T-cell (primary cell): ENCODE data around the gene LSAMP. TPM values are rescaled to one million over a fixed set of nuclear protein-coding genes. Genes with fewer than 3 reads are reported as not detected.

Experiments
- ATAC-seq, 4 experiments: fragments of 200-7000 bp in 3 of 4; fragments of 150-1000 bp in 1 of 4; cut with Tn5 transposase; replicated peaks in 1 of 4; 1 replicate in 3 of 4; 2 replicates in 1 of 4; pipeline ENCODE4 v1.10.0; 2021; ENCODE audit warnings: moderate library complexity in 3 of 4, mild to moderate bottlenecking in 2 of 4, moderate number of reproducible peaks in 1 of 4
- CTCF ChIA-PET, 2 donors: fragments of 300-600 bp; sonication (Branson Sonifier 250); formaldehyde crosslinking; loops; one replicate each; lab custom pipeline; 2022; ENCODE audit warnings: antibody characterized with exemption in 2 of 2; lab: Charles Lee
- POLR2A ChIA-PET, 2 donors: fragments of 300-600 bp; sonication (Branson Sonifier 250); formaldehyde crosslinking; loops; one replicate each; lab custom pipeline; 2022; ENCODE audit warnings: antibody characterized with exemption in 2 of 2; lab: Charles Lee
- DNase-seq, 35 experiments: peaks; one replicate each; pipeline versions ENCODE4 v3.0.0 to v3.0.0-alpha.2; 2013 to 2023
- H3K27ac ChIP-seq: one replicate; pipeline ENCODE4 v1.5.1; 2013; ENCODE audit warnings: low read length
- H3K27me3 ChIP-seq, 2 experiments: replicated peaks in 1 of 2; 1 replicate in 1 of 2; 2 replicates in 1 of 2; pipeline versions ENCODE4 v1.6.1 to v1.7.0; 2013; ENCODE audit warnings: low read length in 1 of 2, mixed read lengths in 1 of 2; ENCODE audit not compliant: control insufficient read depth in 2 of 2, insufficient read depth in 2 of 2; ENCODE audit errors: extremely low read depth in 1 of 2
- H3K36me3 ChIP-seq, 2 donors: 1 replicate in 1 of 2; 2 replicates in 1 of 2; pipeline versions ENCODE4 v1.6.1 to v1.7.0; 2013; ENCODE audit warnings: low read length in 1 of 2; ENCODE audit not compliant: control insufficient read depth in 2 of 2, insufficient read depth in 1 of 2; ENCODE audit errors: extremely low read depth in 1 of 2
- H3K4me1 ChIP-seq, 2 experiments: 1 replicate in 1 of 2; 2 replicates in 1 of 2; pipeline versions ENCODE4 v1.6.1 to v1.7.0; 2013; ENCODE audit warnings: low read length in 2 of 2, mixed read lengths in 1 of 2; ENCODE audit not compliant: insufficient read depth in 2 of 2, control insufficient read depth in 1 of 2; ENCODE audit errors: extremely low read depth in 1 of 2
- H3K4me3 ChIP-seq, 2 donors: 1 replicate in 1 of 2; 2 replicates in 1 of 2; pipeline versions ENCODE4 v1.5.1 to v1.7.0; 2013; ENCODE audit warnings: mild to moderate bottlenecking in 2 of 2, low read length in 1 of 2, moderate library complexity in 1 of 2; ENCODE audit not compliant: control insufficient read depth in 1 of 2; ENCODE audit errors: extremely low read depth in 1 of 2
- H3K9me3 ChIP-seq: 2 replicates; pipeline ENCODE4 v1.7.0; 2013
- H3K27ac Mint-ChIP-seq, 2 donors: one replicate each; pipeline ENCODE4 v1.8.0; 2020 to 2021; ENCODE audit warnings: mild to moderate bottlenecking in 2 of 2, mixed read lengths in 2 of 2
- H3K27me3 Mint-ChIP-seq, 2 donors: one replicate each; pipeline ENCODE4 v1.8.0; 2021 to 2022; ENCODE audit warnings: mixed read lengths in 2 of 2
- H3K36me3 Mint-ChIP-seq: one replicate; pipeline ENCODE4 v1.8.0; 2021; ENCODE audit warnings: mixed read lengths
- H3K4me1 Mint-ChIP-seq, 3 donors: one replicate each; pipeline ENCODE4 v1.8.0; 2020 to 2022; ENCODE audit warnings: mixed read lengths in 3 of 3, mild to moderate bottlenecking in 1 of 3
- H3K4me3 Mint-ChIP-seq, 3 donors: one replicate each; pipeline ENCODE4 v1.8.0; 2020 to 2022; ENCODE audit warnings: mild to moderate bottlenecking in 3 of 3, mixed read lengths in 3 of 3, moderate library complexity in 3 of 3
- H3K9me3 Mint-ChIP-seq, 3 donors: one replicate each; pipeline ENCODE4 v1.8.0; 2020 to 2022; ENCODE audit warnings: mixed read lengths in 3 of 3
- WGBS: methylation state at CpG from one replicate; pipeline ENCODE4 v1.1.5; 2013; ENCODE audit warnings: missing lambda C conversion rate; ENCODE audit not compliant: insufficient coverage; 5-methylcytosine and 5-hydroxymethylcytosine counted together
- total RNA-seq, 35 experiments: library from RNA in 6 of 35; stranded (reverse) in 6 of 35; fragments of 120-200 nt in 1 of 35; gene quantifications; one replicate each; pipeline versions ENCODE4 v1.2.1 to v1.2.4 and lab custom pipeline; 2013 to 2026

The LSAMP gene
- total RNA-seq, 5 donors from 2014 or later (not counting 1 experiment from before 2014, with no cell fraction given) = 0.03 to 0.28 (median 0.06) TPM; not detected in 2

DNA sequence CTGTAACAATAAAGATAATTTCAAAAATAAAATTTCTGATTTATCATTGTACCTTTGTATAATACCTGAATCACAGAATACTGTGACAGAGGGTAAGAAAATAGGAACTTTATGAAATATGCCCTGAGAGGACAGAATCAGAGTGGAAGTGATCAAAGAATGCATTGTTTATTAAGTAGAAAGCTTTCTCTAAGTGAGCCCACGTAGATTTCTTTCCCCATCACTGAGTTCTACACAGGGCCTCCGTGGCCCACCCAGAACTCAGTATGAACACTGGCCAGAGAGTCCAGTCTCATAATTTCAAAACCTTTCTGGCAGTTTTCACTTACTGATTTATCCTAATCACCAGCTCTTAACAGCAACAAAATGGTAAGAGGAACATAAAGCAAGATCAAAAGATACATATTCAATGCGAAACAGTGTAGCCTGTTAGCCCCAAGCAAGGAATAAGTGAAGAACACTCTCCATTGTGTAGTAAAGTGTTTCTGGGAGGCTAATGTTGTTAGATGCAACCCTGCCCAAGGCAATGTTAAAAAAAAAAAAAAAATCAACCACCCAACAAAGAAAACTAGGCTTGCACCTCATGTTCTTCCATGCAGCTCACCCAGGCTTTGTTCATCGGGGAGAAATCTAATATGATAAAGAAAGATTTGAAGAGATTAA lies 341.3 kb downstream of the LSAMP start:
- Mint-ChIP-seq H3K27ac (no peak overlapping the region), H3K4me1 (no peaks in the 10 kb centered on the region), H3K27me3 (no peaks in the 10 kb centered on the region), H3K36me3 (no peaks in the 10 kb centered on the region), H3K4me3 (no peak overlapping the region), H3K9me3 (peaks cover 0 to 3% (median 0%) of the 10 kb centered on the region in 3 donors)
- CTCF ChIA-PET = no interaction called here
- H3K4me1 ChIP-seq = no peaks in the 10 kb centered on the region
- POLR2A ChIA-PET = no interaction called here
- DNase-seq = no peak
- no peak overlapping the region for H3K27ac ChIP-seq
- ATAC-seq = no peak
- no peaks in the 10 kb centered on the region for H3K9me3 ChIP-seq
- H3K27me3 ChIP-seq = no peaks in the 10 kb centered on the region
- WGBS = 100% methylated on average over 1 of the region's 4 CpGs
- H3K4me3 ChIP-seq = no peak overlapping the region
- no peaks in the 10 kb centered on the region for H3K36me3 ChIP-seq

DNA sequence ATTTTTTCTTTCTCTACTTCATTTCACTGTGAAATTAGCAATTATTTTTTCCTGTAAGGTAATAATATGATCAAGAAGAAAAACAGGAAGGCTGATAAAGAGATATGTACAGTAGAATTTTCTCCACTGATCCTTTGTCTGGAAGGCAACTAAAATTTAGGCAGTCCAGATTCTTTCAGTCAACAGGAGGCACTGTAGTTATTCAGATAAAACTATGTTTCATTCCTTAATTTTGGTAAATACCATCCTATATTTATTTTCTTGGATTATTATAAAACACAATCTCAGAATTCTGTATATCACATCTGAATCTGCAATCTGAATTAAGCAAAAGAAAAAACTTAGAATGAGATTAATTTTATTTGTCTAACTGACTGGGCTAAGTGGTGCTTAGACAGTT lies 343.2 kb downstream of the LSAMP start:
- no peaks in the 10 kb centered on the region for H3K36me3 Mint-ChIP-seq
- H3K27ac Mint-ChIP-seq = no peak overlapping the region
- peaks cover 0 to 3% (median 0%) of the 10 kb centered on the region in 3 donors for H3K9me3 Mint-ChIP-seq
- Histone ChIP-seq H3K4me1 (no peaks in the 10 kb centered on the region), H3K27ac (no peak overlapping the region), H3K4me3 (no peak overlapping the region), H3K9me3 (no peaks in the 10 kb centered on the region), H3K36me3 (no peaks in the 10 kb centered on the region), H3K27me3 (no peaks in the 10 kb centered on the region)
- no peaks in the 10 kb centered on the region for H3K4me1 Mint-ChIP-seq
- H3K27me3 Mint-ChIP-seq = no peaks in the 10 kb centered on the region
- no peak for ATAC-seq
- CTCF ChIA-PET = no interaction called here
- no peak overlapping the region for H3K4me3 Mint-ChIP-seq
- DNase-seq = no peak
- POLR2A ChIA-PET = no interaction called here

DNA sequence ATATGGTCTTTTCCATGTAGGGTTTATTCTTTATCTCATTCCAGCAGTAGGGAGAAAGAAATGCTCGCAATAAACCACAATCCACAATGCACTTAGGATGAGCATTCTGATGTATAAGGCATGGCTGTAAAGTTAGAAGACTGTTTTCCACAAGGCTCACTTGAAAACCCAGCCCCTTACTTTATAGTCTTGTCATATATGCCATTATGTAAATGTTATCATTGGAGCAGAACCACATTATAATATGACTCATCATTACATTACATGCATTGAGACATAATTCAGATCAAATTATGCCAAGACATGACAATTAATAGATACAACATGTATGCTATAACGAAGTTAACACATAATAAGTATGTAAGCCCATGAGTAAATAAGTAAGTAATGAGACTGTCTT lies 348.1 kb downstream of the LSAMP start:
- Histone ChIP-seq H3K36me3 (no peaks in the 10 kb centered on the region), H3K27me3 (no peaks in the 10 kb centered on the region), H3K4me3 (no peak overlapping the region), H3K4me1 (no peaks in the 10 kb centered on the region), H3K27ac (no peak overlapping the region), H3K9me3 (no peaks in the 10 kb centered on the region)
- Mint-ChIP-seq H3K27me3 (no peaks in the 10 kb centered on the region), H3K9me3 (peaks cover 0 to 7% (median 0%) of the 10 kb centered on the region in 3 donors), H3K4me1 (no peaks in the 10 kb centered on the region), H3K4me3 (no peak overlapping the region), H3K27ac (no peak overlapping the region), H3K36me3 (no peaks in the 10 kb centered on the region)
- WGBS = no CpG with 5 or more reads among the region's 2 CpGs
- ChIA-PET CTCF (no interaction called here), POLR2A (no interaction called here)
- no peak for ATAC-seq
- no peak for DNase-seq

GRCh38 chr3:116096631-116097030 lies 348.7 kb downstream of the LSAMP start:
- no peaks in the 10 kb centered on the region for H3K36me3 ChIP-seq
- no peaks in the 10 kb centered on the region for H3K9me3 ChIP-seq
- ATAC-seq (no peak), DNase-seq (no peak)
- H3K4me3 ChIP-seq = no peak overlapping the region
- no peak overlapping the region for H3K4me3 Mint-ChIP-seq
- H3K36me3 Mint-ChIP-seq = no peaks in the 10 kb centered on the region
- ChIA-PET POLR2A (no interaction called here), CTCF (no interaction called here)
- no CpG with 5 or more reads among the region's 2 CpGs for WGBS
- no peaks in the 10 kb centered on the region for H3K27me3 ChIP-seq
- H3K4me1 ChIP-seq = no peaks in the 10 kb centered on the region
- H3K27ac ChIP-seq = no peak overlapping the region
- H3K27ac Mint-ChIP-seq = no peak overlapping the region
- H3K27me3 Mint-ChIP-seq = no peaks in the 10 kb centered on the region
- H3K4me1 Mint-ChIP-seq = no peaks in the 10 kb centered on the region
- peaks cover 0 to 7% (median 0%) of the 10 kb centered on the region in 3 donors for H3K9me3 Mint-ChIP-seq

DNA sequence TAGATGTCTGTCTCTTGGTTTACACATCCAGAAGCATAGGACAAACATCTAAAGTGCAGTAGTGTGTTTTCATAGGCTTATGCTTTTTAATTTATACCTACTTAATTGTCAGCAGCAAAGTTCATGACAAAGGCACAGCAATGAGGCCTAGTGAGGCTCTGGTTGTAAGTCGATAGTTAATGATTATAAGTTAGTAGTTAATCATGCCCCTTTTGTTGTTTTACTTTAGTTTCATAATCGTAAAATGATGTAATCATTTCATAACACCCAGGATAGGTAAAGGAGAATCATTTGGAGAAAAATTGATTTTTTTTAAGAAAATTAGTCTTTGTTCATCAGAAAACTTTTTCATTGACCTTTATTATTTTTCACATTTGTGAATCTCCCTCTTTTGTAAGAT lies 351.9 kb downstream of the LSAMP start:
- no peaks in the 10 kb centered on the region for H3K27me3 Mint-ChIP-seq
- H3K36me3 Mint-ChIP-seq = no peaks in the 10 kb centered on the region
- no peak for DNase-seq
- H3K4me3 Mint-ChIP-seq = no peak overlapping the region
- no peak for ATAC-seq
- no CpG with 5 or more reads among the region's 2 CpGs for WGBS
- ChIA-PET POLR2A (no interaction called here), CTCF (no interaction called here)
- Histone ChIP-seq H3K9me3 (no peaks in the 10 kb centered on the region), H3K4me1 (no peaks in the 10 kb centered on the region), H3K27me3 (no peaks in the 10 kb centered on the region), H3K27ac (no peak overlapping the region), H3K4me3 (no peak overlapping the region), H3K36me3 (no peaks in the 10 kb centered on the region)
- H3K9me3 Mint-ChIP-seq = peaks cover 4 to 7% (median 5%) of the 10 kb centered on the region in 3 donors
- H3K4me1 Mint-ChIP-seq = no peaks in the 10 kb centered on the region
- H3K27ac Mint-ChIP-seq = no peak overlapping the region

GRCh38 chr3:116087426-116087825 lies 357.9 kb downstream of the LSAMP start:
- Histone ChIP-seq H3K4me1 (no peaks in the 10 kb centered on the region), H3K4me3 (no peak overlapping the region), H3K36me3 (no peaks in the 10 kb centered on the region), H3K27me3 (no peaks in the 10 kb centered on the region), H3K27ac (no peak overlapping the region), H3K9me3 (no peaks in the 10 kb centered on the region)
- POLR2A ChIA-PET = no interaction called here
- Mint-ChIP-seq H3K4me3 (no peak overlapping the region), H3K27me3 (no peaks in the 10 kb centered on the region), H3K4me1 (no peaks in the 10 kb centered on the region), H3K27ac (no peak overlapping the region), H3K9me3 (peaks cover 0 to 7% (median 7%) of the 10 kb centered on the region in 3 donors), H3K36me3 (no peaks in the 10 kb centered on the region)
- 0% methylated on average over 1 of the region's 1 CpG for WGBS
- CTCF ChIA-PET = no interaction called here
- no peak for ATAC-seq
- DNase-seq = no peak
